Upper lobe of right lung (tissue), 1 donor: ENCODE data around the gene NLN. TPM values are rescaled to one million over a fixed set of nuclear protein-coding genes. Genes with fewer than 3 reads are reported as not detected.
"Not testable (repeated sequence)": the region's sequence is repeated elsewhere in the genome, so short reads cannot be mapped to it uniquely, and the experiment has no call there.

Experiments used
- ATAC-seq: fragments of 200-7000 bp; cut with Tn5 transposase; one replicate; pipeline ENCODE4 v1.9.1; 2020; ENCODE audit warnings: mild to moderate bottlenecking, moderate library complexity
- DNase-seq: peaks from one replicate; pipeline ENCODE4 v3.0.0-alpha.2; 2020
- H3K27ac ChIP-seq: fragments of 200-600 bp; one replicate; pipeline ENCODE4 v1.8.0; 2022
- H3K27me3 ChIP-seq: fragments of 200-600 bp; one replicate; pipeline ENCODE4 v1.8.0; 2022; ENCODE audit warnings: mild to moderate bottlenecking
- H3K36me3 ChIP-seq: fragments of 200-600 bp; one replicate; pipeline ENCODE4 v1.8.0; 2022
- H3K4me1 ChIP-seq: fragments of 200-600 bp; one replicate; pipeline ENCODE4 v1.8.0; 2022
- H3K4me3 ChIP-seq: fragments of 200-600 bp; one replicate; pipeline ENCODE4 v1.8.0; 2022; ENCODE audit warnings: mild to moderate bottlenecking
- H3K9me3 ChIP-seq: fragments of 200-600 bp; one replicate; pipeline ENCODE4 v1.8.0; 2022
- CTCF ChIP-seq: fragments of 200-600 bp; IDR thresholded peaks from one replicate; pipeline ENCODE4 v1.8.0; 2022; ENCODE audit warnings: antibody characterized with exemption
- intact Hi-C: fragments of 100-400 bp; cut with DNase I; formaldehyde crosslinking; loops from one replicate; pipeline ENCODE4 v1.11.0; 2022
- total RNA-seq: library from RNA; stranded (reverse); fragmentation: NEBNext Ultra II Directional; extraction: Animal tissue kit (Norgen Biotek cat#: 25700); gene quantifications from one replicate; pipeline ENCODE4 v1.2.1, GENCODE V29; 2021
- donor health status: DM: no; HTN: yes; CAD: no; lungs with severe emphysema.

Gene NLN
- total RNA-seq, 1 donor from 2014 or later = 15.8 TPM

GRCh38 chr5:65837139-65837538 lies 115.1 kb downstream of the NLN start:
- TF ChIP-seq CTCF = no peak
- ATAC-seq = no peak
- intact Hi-C loops = no loop called here
- H3K9me3 ChIP-seq = no peaks in the 10 kb centered on the region
- no peaks in the 10 kb centered on the region for H3K4me1 ChIP-seq
- H3K27ac ChIP-seq = no peak overlapping the region
- no peaks in the 10 kb centered on the region for H3K27me3 ChIP-seq
- no peaks in the 10 kb centered on the region for H3K36me3 ChIP-seq
- H3K4me3 ChIP-seq = no peak overlapping the region
- DNase-seq = no peak

GRCh38 chr5:65839170-65839569 lies 117.2 kb downstream of the NLN start:
- H3K36me3 ChIP-seq, H3K4me1 ChIP-seq, intact Hi-C loops, DNase-seq, H3K27ac ChIP-seq, H3K4me3 ChIP-seq, H3K27me3 ChIP-seq, ATAC-seq, H3K9me3 ChIP-seq: not testable (repeated sequence)

GRCh38 chr5:65840071-65840470 lies 118.1 kb downstream of the NLN start:
- Histone ChIP-seq H3K36me3 (no peaks in the 10 kb centered on the region), H3K27me3 (no peaks in the 10 kb centered on the region), H3K4me3 (no peak overlapping the region), H3K9me3 (no peaks in the 10 kb centered on the region), H3K4me1 (no peaks in the 10 kb centered on the region), H3K27ac (no peak overlapping the region)
- TF ChIP-seq CTCF = no peak
- ATAC-seq = no peak
- intact Hi-C loops = no loop called here
- DNase-seq = no peak

GRCh38 chr5:65844763-65845162 lies 122.8 kb downstream of the NLN start:
- H3K4me1 ChIP-seq, DNase-seq, H3K36me3 ChIP-seq, H3K27ac ChIP-seq, H3K4me3 ChIP-seq, ATAC-seq, H3K9me3 ChIP-seq, intact Hi-C loops, H3K27me3 ChIP-seq: not testable (repeated sequence)

- no peaks in the 10 kb centered on the region for H3K36me3 ChIP-seq
- no peak overlapping the region for H3K4me3 ChIP-seq
- H3K27me3 ChIP-seq = no peaks in the 10 kb centered on the region
- no peak for TF ChIP-seq CTCF
- DNase-seq (no peak), ATAC-seq (no peak)
- no peaks in the 10 kb centered on the region for H3K4me1 ChIP-seq
- no peak overlapping the region for H3K27ac ChIP-seq
- H3K9me3 ChIP-seq = no peaks in the 10 kb centered on the region
- intact Hi-C loops = no loop called here
Measured at GRCh38 chr5:65846101-65846500, 124.1 kb downstream of the NLN start.

GRCh38 chr5:65847019-65847418 lies 125.0 kb downstream of the NLN start:
- H3K27ac ChIP-seq, ATAC-seq, H3K4me1 ChIP-seq, intact Hi-C loops, H3K9me3 ChIP-seq, DNase-seq, H3K27me3 ChIP-seq, H3K36me3 ChIP-seq, H3K4me3 ChIP-seq: not testable (repeated sequence)

GRCh38 chr5:65849918-65850317 lies 127.9 kb downstream of the NLN start:
- DNase-seq, intact Hi-C loops, ATAC-seq, H3K27me3 ChIP-seq, H3K9me3 ChIP-seq, H3K27ac ChIP-seq, H3K36me3 ChIP-seq, H3K4me1 ChIP-seq, H3K4me3 ChIP-seq: not testable (repeated sequence)

- Histone ChIP-seq H3K4me3 (no peak overlapping the region), H3K27me3 (no peaks in the 10 kb centered on the region), H3K36me3 (no peaks in the 10 kb centered on the region), H3K4me1 (no peaks in the 10 kb centered on the region), H3K9me3 (no peaks in the 10 kb centered on the region), H3K27ac (no peak overlapping the region)
- ATAC-seq (no peak), DNase-seq (no peak)
- TF ChIP-seq CTCF = no peak
- intact Hi-C loops = no loop called here
Measured at GRCh38 chr5:65854925-65855324, 132.9 kb downstream of the NLN start.
